DMS79 treated with DMSO at 0.1 percent for 48 hours (cell line): Measurements from ENCODE around the gene WDR86.

ENCODE experiments used
- DNase-seq: peaks from one replicate; lab custom pipeline; 2025; lab: John Stamatoyannopoulos, UW

WDR86 gene

GRCh38 chr7:151406051-151406875, 3.6 kb downstream of the WDR86 start:
- no peak for DNase-seq

GRCh38 chr7:151405588-151405987, 4.2 kb downstream of the WDR86 start:
- no peak for DNase-seq

- no peak for DNase-seq
These were observed 4.8 kb downstream of the WDR86 start for GRCh38 chr7:151405056-151405455.

GRCh38 chr7:151404216-151405011, 5.4 kb downstream of the WDR86 start:
- DNase-seq: no peak

GRCh38 chr7:151403764-151404163, 6.1 kb downstream of the WDR86 start:
- DNase-seq: no peak

- no peak for DNase-seq
These were observed 7.6 kb downstream of the WDR86 start for GRCh38 chr7:151402029-151402835.

GRCh38 chr7:151400626-151401315, 9.1 kb downstream of the WDR86 start:
- no peak for DNase-seq

- no peak for DNase-seq
These were observed 9.9 kb downstream of the WDR86 start for GRCh38 chr7:151399906-151400305.

GRCh38 chr7:151399305-151399601, 10.6 kb downstream of the WDR86 start:
- no peak for DNase-seq

GRCh38 chr7:151398446-151399304, 11.2 kb downstream of the WDR86 start:
- no peak for DNase-seq

- no peak for DNase-seq
These were observed 12.8 kb downstream of the WDR86 start for GRCh38 chr7:151397026-151397425.

GRCh38 chr7:151396328-151396970, 13.4 kb downstream of the WDR86 start:
- no peak for DNase-seq

- DNase-seq: no peak
These were observed 14.8 kb downstream of the WDR86 start for GRCh38 chr7:151395036-151395367.

- no peak for DNase-seq
These were observed 15.5 kb downstream of the WDR86 start for GRCh38 chr7:151394076-151395035.

GRCh38 chr7:151393031-151393977, 16.5 kb downstream of the WDR86 start:
- no peak for DNase-seq

GRCh38 chr7:151392426-151392825, 17.4 kb downstream of the WDR86 start:
- DNase-seq: no peak

GRCh38 chr7:151392002-151392401, 17.8 kb downstream of the WDR86 start:
- no peak for DNase-seq

- DNase-seq: no peak
These were observed 18.5 kb downstream of the WDR86 start for GRCh38 chr7:151391358-151391730.
